Breast epithelium (tissue), 4 donors: ENCODE measurements around the gene SELENOH. TPM values are rescaled to one million over a fixed set of nuclear protein-coding genes. Genes with fewer than 3 reads are reported as not detected.

Source experiments
- DNase-seq, 2 donors: peaks; one replicate each; pipeline ENCODE4 v3.0.0-alpha.2; 2019; ENCODE audit warnings: low spot score in 2 of 2
- H3K27ac ChIP-seq, 2 donors: fragments of 200-600 bp; sonication (generic) in 1 of 2; one replicate each; pipeline ENCODE4 v1.5.1; 2016 to 2019; ENCODE audit warnings: mild to moderate bottlenecking in 1 of 2
- H3K27me3 ChIP-seq, 2 donors: fragments of 200-600 bp; sonication (generic) in 1 of 2; one replicate each; pipeline versions ENCODE4 v1.5.1 to v1.6.0; 2017 to 2019; ENCODE audit warnings: control low read depth in 1 of 2, mild to moderate bottlenecking in 1 of 2
- H3K36me3 ChIP-seq: fragments of 200-600 bp; one replicate; pipeline ENCODE4 v1.5.1; 2019
- H3K4me1 ChIP-seq, 2 donors: fragments of 200-600 bp; sonication (generic); one replicate each; pipeline ENCODE4 v1.5.1; 2016 to 2019; ENCODE audit warnings: control low read depth in 1 of 2
- H3K4me3 ChIP-seq, 3 donors: fragments of 200-600 bp; sonication (generic); 1 replicate in 2 of 3; 2 replicates in 1 of 3; pipeline ENCODE4 v1.5.1; 2016 to 2019; ENCODE audit warnings: mild to moderate bottlenecking in 3 of 3, moderate library complexity in 2 of 3
- H3K9me3 ChIP-seq, 2 donors: fragments of 200-600 bp; sonication (generic) in 1 of 2; one replicate each; pipeline ENCODE4 v1.5.1; 2016 to 2019; ENCODE audit warnings: control low read depth in 1 of 2
- CTCF ChIP-seq, 3 donors: fragments of 450-650 bp; IDR thresholded peaks; one replicate each; pipeline ENCODE4 v1.5.1; 2016 to 2017; ENCODE audit warnings: antibody characterized with exemption in 3 of 3, mild to moderate bottlenecking in 3 of 3, moderate library complexity in 3 of 3
- POLR2A ChIP-seq: fragments of 450-650 bp; IDR thresholded peaks from one replicate; pipeline ENCODE4 v1.6.1; 2016; ENCODE audit warnings: antibody characterized with exemption, mild to moderate bottlenecking, moderate library complexity
- POLR2AphosphoS5 ChIP-seq, 3 donors: sonication (generic); formaldehyde crosslinking; IDR thresholded peaks; one replicate each; pipeline ENCODE4 v1.6.1; 2017; ENCODE audit warnings: antibody characterized with exemption in 3 of 3
- intact Hi-C: fragments of 100-400 bp; cut with DNase I; formaldehyde crosslinking; loops from one replicate; pipeline ENCODE4 v1.15.1; 2023; ENCODE audit warnings: low total_unique reads
- total RNA-seq, 3 donors: library from RNA; depleted of rRNA; stranded (reverse); fragments of >200 nt; gene quantifications; one replicate each; pipeline ENCODE4 v1.1.0, GENCODE V29; 2016

Gene SELENOH
- total RNA-seq, 3 donors from 2014 or later: 84.3 to 153 (median 153) TPM

- H3K4me1 ChIP-seq: no peaks in the 10 kb centered on the region
- no peak for DNase-seq
- TF ChIP-seq POLR2AphosphoS5 (IDR thresholded peaks at IDR 0.05) (no peak), CTCF (IDR thresholded peaks at IDR 0.05) (no peak), POLR2A (no peak)
- no peak overlapping the region for H3K27ac ChIP-seq
- no peaks in the 10 kb centered on the region for H3K36me3 ChIP-seq
- intact Hi-C loops: no loop called here
- no peaks in the 10 kb centered on the region for H3K9me3 ChIP-seq
- H3K27me3 ChIP-seq: no peaks in the 10 kb centered on the region
- H3K4me3 ChIP-seq: no peak overlapping the region
Measured at GRCh38 chr11:57727185-57727584, 14.1 kb upstream of the SELENOH start.

GRCh38 chr11:57728829-57729228 lies 12.5 kb upstream of the SELENOH start:
- intact Hi-C loops: no loop called here
- no peak for DNase-seq
- Histone ChIP-seq H3K4me3 (no peak overlapping the region), H3K4me1 (no peaks in the 10 kb centered on the region), H3K27ac (no peak overlapping the region), H3K36me3 (no peaks in the 10 kb centered on the region), H3K9me3 (no peaks in the 10 kb centered on the region), H3K27me3 (no peaks in the 10 kb centered on the region)
- TF ChIP-seq POLR2AphosphoS5 (IDR thresholded peaks at IDR 0.05): no peak
- no peak for TF ChIP-seq POLR2A
- TF ChIP-seq CTCF (IDR thresholded peaks at IDR 0.05): no peak

GRCh38 chr11:57729479-57729878 lies 11.8 kb upstream of the SELENOH start:
- Histone ChIP-seq H3K36me3 (no peaks in the 10 kb centered on the region), H3K9me3 (no peaks in the 10 kb centered on the region), H3K27ac (no peak overlapping the region), H3K27me3 (no peaks in the 10 kb centered on the region), H3K4me3 (no peak overlapping the region), H3K4me1 (no peaks in the 10 kb centered on the region)
- intact Hi-C loops: no loop called here
- DNase-seq: no peak
- TF ChIP-seq POLR2A (no peak), CTCF (IDR thresholded peaks at IDR 0.05) (no peak), POLR2AphosphoS5 (IDR thresholded peaks at IDR 0.05) (no peak)

- Histone ChIP-seq H3K36me3 (no peaks in the 10 kb centered on the region), H3K4me1 (no peaks in the 10 kb centered on the region), H3K4me3 (no peak overlapping the region), H3K27ac (no peak overlapping the region), H3K9me3 (no peaks in the 10 kb centered on the region), H3K27me3 (no peaks in the 10 kb centered on the region)
- no peak for DNase-seq
- intact Hi-C loops: no loop called here
- no peak for TF ChIP-seq POLR2AphosphoS5 (IDR thresholded peaks at IDR 0.05)
Measured at GRCh38 chr11:57732661-57733060, 8.6 kb upstream of the SELENOH start.

- DNase-seq: no peak
- no peaks in the 10 kb centered on the region for H3K4me1 ChIP-seq
- H3K9me3 ChIP-seq: no peaks in the 10 kb centered on the region
- H3K27ac ChIP-seq: no peak overlapping the region
- intact Hi-C loops: no loop called here
- H3K36me3 ChIP-seq: no peaks in the 10 kb centered on the region
- no peak for TF ChIP-seq POLR2A
- no peak for TF ChIP-seq CTCF (IDR thresholded peaks at IDR 0.05)
- no peak for TF ChIP-seq POLR2AphosphoS5 (IDR thresholded peaks at IDR 0.05)
- H3K27me3 ChIP-seq: no peaks in the 10 kb centered on the region
- H3K4me3 ChIP-seq: no peak overlapping the region
Measured at GRCh38 chr11:57735619-57736298, 5.5 kb upstream of the SELENOH start.
